ENCODE measurements around the gene MAGI2. TPM values are rescaled to one million over a fixed set of nuclear protein-coding genes. Genes with fewer than 3 reads are reported as not detected.

MAGI2 gene
- polyA plus RNA-seq, 3 donors: 0.03 to 0.11 TPM; not detected in 1

DNA sequence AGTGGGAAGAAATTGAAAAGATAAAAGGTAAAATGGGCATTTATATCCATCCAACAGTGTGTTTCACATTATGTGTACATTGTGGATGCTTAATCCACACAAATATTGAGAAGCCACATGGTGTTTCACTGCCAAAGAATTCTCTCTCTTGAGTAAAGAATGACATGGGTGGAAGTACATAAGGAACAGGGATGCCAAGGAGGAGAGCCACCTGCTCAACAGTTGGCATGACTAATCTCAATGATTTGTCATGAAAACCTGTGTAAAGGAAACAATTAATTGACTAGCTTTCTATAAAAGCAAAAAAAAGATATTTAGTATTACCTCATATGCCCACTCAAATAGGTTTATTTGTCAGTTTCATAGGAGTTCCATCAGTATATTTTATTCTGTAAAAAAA lies 43.1 kb downstream of the MAGI2 start:
- H3K4me1 Mint-ChIP-seq: no peaks in the 10 kb centered on the region

DNA sequence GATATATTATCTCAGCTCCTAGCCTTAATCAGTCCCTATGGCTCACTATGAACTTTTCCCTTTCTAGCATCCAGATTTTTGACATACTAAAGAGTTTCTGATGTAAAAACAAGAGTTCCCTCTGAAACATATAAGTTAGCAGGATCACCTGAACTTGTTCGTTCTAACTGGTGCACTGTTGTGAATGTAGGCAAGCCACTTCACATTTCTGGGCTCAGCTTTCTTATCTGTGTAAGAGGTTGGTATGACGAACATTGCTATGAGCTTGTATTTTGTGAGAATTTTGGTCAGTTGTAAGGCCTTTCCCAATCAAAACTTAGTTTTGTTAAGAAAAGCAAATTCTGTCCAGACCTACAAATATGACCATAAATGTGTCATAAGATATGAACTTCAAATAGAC lies 46.1 kb downstream of the MAGI2 start:
- no peaks in the 10 kb centered on the region for H3K9me3 ChIP-seq (replicated peaks in 1 of 2; ENCODE audit: control insufficient read depth in 1 of 2, insufficient read depth in 1 of 2, low read length in 2 of 2)

More for the DNA sequence above, 43.1 kb downstream of the MAGI2 start:
- Mint-ChIP-seq H3K27me3 (ENCODE audit: low read depth in 3 of 3) (no peaks in the 10 kb centered on the region), H3K36me3 (no peaks in the 10 kb centered on the region), H3K4me3 (no peak overlapping the region), H3K27ac (no peak overlapping the region), H3K9me3 (peaks cover 0 to 4% (median 0%) of the 10 kb centered on the region in 7 donors)
- no peaks in the 10 kb centered on the region for H3K36me3 ChIP-seq (replicated peaks in 1 of 2; ENCODE audit: control insufficient read depth in 1 of 2, insufficient read depth in 2 of 2, low read length in 2 of 2)
- H3K4me3 ChIP-seq (replicated peaks in 1 of 3; ENCODE audit: low read depth in 2 of 3, low read length in 3 of 3): no peak overlapping the region
- no peak for DNase-seq
- intact Hi-C loops (cut with micrococcal nuclease): no loop called here
- H3K4me2 ChIP-seq (replicated peaks; ENCODE audit: extremely low read depth, low read length, poor library complexity, severe bottlenecking): no peak overlapping the region
- no peaks in the 10 kb centered on the region for H4K20me1 ChIP-seq (ENCODE audit: insufficient read depth, low read length)
- no peaks in the 10 kb centered on the region for H3K9me3 ChIP-seq (replicated peaks in 1 of 2; ENCODE audit: control insufficient read depth in 1 of 2, insufficient read depth in 1 of 2, low read length in 2 of 2)
- no peak overlapping the region for H3K27ac ChIP-seq (ENCODE audit: low read depth in 1 of 2, low read length in 2 of 2)
- H3K27me3 ChIP-seq (ENCODE audit: control insufficient read depth in 2 of 2, insufficient read depth in 2 of 2, low read length in 2 of 2): no peaks in the 10 kb centered on the region
- no peaks in the 10 kb centered on the region for H3K4me1 ChIP-seq (ENCODE audit: control insufficient read depth in 1 of 2, insufficient read depth in 2 of 2, low read length in 2 of 2)
- H2AFZ ChIP-seq (ENCODE audit: insufficient read depth, low read depth, low read length, poor library complexity, severe bottlenecking): no peak overlapping the region
- no peak overlapping the region for H3K9ac ChIP-seq (ENCODE audit: insufficient read depth, low read length, poor library complexity, severe bottlenecking)
- TF ChIP-seq, protein P1, sequence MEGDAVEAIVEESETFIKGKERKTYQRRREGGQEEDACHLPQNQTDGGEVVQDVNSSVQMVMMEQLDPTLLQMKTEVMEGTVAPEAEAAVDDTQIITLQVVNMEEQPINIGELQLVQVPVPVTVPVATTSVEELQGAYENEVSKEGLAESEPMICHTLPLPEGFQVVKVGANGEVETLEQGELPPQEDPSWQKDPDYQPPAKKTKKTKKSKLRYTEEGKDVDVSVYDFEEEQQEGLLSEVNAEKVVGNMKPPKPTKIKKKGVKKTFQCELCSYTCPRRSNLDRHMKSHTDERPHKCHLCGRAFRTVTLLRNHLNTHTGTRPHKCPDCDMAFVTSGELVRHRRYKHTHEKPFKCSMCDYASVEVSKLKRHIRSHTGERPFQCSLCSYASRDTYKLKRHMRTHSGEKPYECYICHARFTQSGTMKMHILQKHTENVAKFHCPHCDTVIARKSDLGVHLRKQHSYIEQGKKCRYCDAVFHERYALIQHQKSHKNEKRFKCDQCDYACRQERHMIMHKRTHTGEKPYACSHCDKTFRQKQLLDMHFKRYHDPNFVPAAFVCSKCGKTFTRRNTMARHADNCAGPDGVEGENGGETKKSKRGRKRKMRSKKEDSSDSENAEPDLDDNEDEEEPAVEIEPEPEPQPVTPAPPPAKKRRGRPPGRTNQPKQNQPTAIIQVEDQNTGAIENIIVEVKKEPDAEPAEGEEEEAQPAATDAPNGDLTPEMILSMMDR (IDR thresholded peaks at IDR 0.05): no peak
- H3K79me2 ChIP-seq (ENCODE audit: insufficient read depth, low read length): no peaks in the 10 kb centered on the region

More for the DNA sequence above, 46.1 kb downstream of the MAGI2 start:
- H3K27ac ChIP-seq (ENCODE audit: low read depth in 1 of 2, low read length in 2 of 2): no peak overlapping the region
- no peak overlapping the region for H3K4me3 Mint-ChIP-seq
- H3K4me1 ChIP-seq (ENCODE audit: control insufficient read depth in 1 of 2, insufficient read depth in 2 of 2, low read length in 2 of 2): no peaks in the 10 kb centered on the region
- no peak overlapping the region for H3K9ac ChIP-seq (ENCODE audit: insufficient read depth, low read length, poor library complexity, severe bottlenecking)
- H3K4me2 ChIP-seq (replicated peaks; ENCODE audit: extremely low read depth, low read length, poor library complexity, severe bottlenecking): no peak overlapping the region
- WGBS (ENCODE audit: insufficient coverage): 100% methylated on average over 1 of the region's 2 CpGs
- H3K36me3 Mint-ChIP-seq: no peaks in the 10 kb centered on the region
- no peaks in the 10 kb centered on the region for H4K20me1 ChIP-seq (ENCODE audit: insufficient read depth, low read length)
- H3K4me1 Mint-ChIP-seq: no peaks in the 10 kb centered on the region
- H3K27ac Mint-ChIP-seq: no peak overlapping the region
- no peak overlapping the region for H2AFZ ChIP-seq (ENCODE audit: insufficient read depth, low read depth, low read length, poor library complexity, severe bottlenecking)
- no peak overlapping the region for H3K4me3 ChIP-seq (replicated peaks in 1 of 3; ENCODE audit: low read depth in 2 of 3, low read length in 3 of 3)
- no peaks in the 10 kb centered on the region for H3K36me3 ChIP-seq (replicated peaks in 1 of 2; ENCODE audit: control insufficient read depth in 1 of 2, insufficient read depth in 2 of 2, low read length in 2 of 2)
- no peaks in the 10 kb centered on the region for H3K27me3 Mint-ChIP-seq (ENCODE audit: low read depth in 3 of 3)
- H3K27me3 ChIP-seq (ENCODE audit: control insufficient read depth in 2 of 2, insufficient read depth in 2 of 2, low read length in 2 of 2): no peaks in the 10 kb centered on the region
- no peaks in the 10 kb centered on the region for H3K79me2 ChIP-seq (ENCODE audit: insufficient read depth, low read length)
- H3K9me3 Mint-ChIP-seq: peaks cover 0 to 2% (median 0%) of the 10 kb centered on the region in 7 donors
- TF ChIP-seq, protein P1 (IDR thresholded peaks at IDR 0.05): no peak
- intact Hi-C loops (cut with micrococcal nuclease): no loop called here
- DNase-seq: no peak

Data from CD14-positive monocyte (primary cell).